NCI-H345 treated with DMSO at 0.1 percent for 48 hours (cell line): Measurements from ENCODE around the gene ZNF292.
A peak's percentile ranks its signal among the peaks of the same experiment; 100 is the strongest.
"Not testable (repeated sequence)": the region's sequence is repeated elsewhere in the genome, so short reads cannot be mapped to it uniquely, and the experiment has no call there.

Experiments
- DNase-seq: peaks from one replicate; lab custom pipeline; 2025; ENCODE audit not compliant: unreplicated experiment; lab: John Stamatoyannopoulos, UW

The ZNF292 gene

GRCh38 chr6:87161299-87161698, 5.9 kb downstream of the ZNF292 start:
- DNase-seq: no peak

- no peak for DNase-seq
Observed at GRCh38 chr6:87164004-87164403, 8.6 kb downstream of the ZNF292 start.

GRCh38 chr6:87164506-87164905, 9.1 kb downstream of the ZNF292 start:
- DNase-seq: no peak

- DNase-seq: no peak
Observed at GRCh38 chr6:87165185-87165584, 9.8 kb downstream of the ZNF292 start.

GRCh38 chr6:87171938-87172633, 16.7 kb downstream of the ZNF292 start:
- peak; percentile 21 for DNase-seq

- no peak for DNase-seq
Observed at GRCh38 chr6:87174078-87174579, 18.8 kb downstream of the ZNF292 start.

- DNase-seq: no peak
Observed at GRCh38 chr6:87176493-87176892, 21.1 kb downstream of the ZNF292 start.

GRCh38 chr6:87180105-87180728, 24.9 kb downstream of the ZNF292 start:
- no peak for DNase-seq

GRCh38 chr6:87181903-87182302, 26.5 kb downstream of the ZNF292 start:
- DNase-seq: no peak

GRCh38 chr6:87182321-87182720, 27.0 kb downstream of the ZNF292 start:
- DNase-seq: no peak

GRCh38 chr6:87182940-87183339, 27.6 kb downstream of the ZNF292 start:
- no peak for DNase-seq

- no peak for DNase-seq
Observed at GRCh38 chr6:87183687-87184086, 28.3 kb downstream of the ZNF292 start.

GRCh38 chr6:87184762-87185250, 29.4 kb downstream of the ZNF292 start:
- no peak for DNase-seq

- DNase-seq: no peak
Observed at GRCh38 chr6:87196275-87196842, 41.0 kb downstream of the ZNF292 start.

GRCh38 chr6:87197547-87197946, 42.2 kb downstream of the ZNF292 start:
- no peak for DNase-seq

GRCh38 chr6:87198022-87198810, 42.9 kb downstream of the ZNF292 start:
- not testable (repeated sequence) for DNase-seq

- no peak for DNase-seq
Observed at GRCh38 chr6:87199787-87200186, 44.4 kb downstream of the ZNF292 start.

- no peak for DNase-seq
Observed at GRCh38 chr6:87200469-87201175, 45.3 kb downstream of the ZNF292 start.

- no peak for DNase-seq
Observed at GRCh38 chr6:87203448-87204023, 48.2 kb downstream of the ZNF292 start.

GRCh38 chr6:87209812-87210211, 54.4 kb downstream of the ZNF292 start:
- no peak for DNase-seq
